GM21723 (cell line): ENCODE results near the gene CLEC20A.
A peak's percentile ranks its signal among the peaks of the same experiment; 100 is the strongest.

Experiments used
- ATAC-seq: cut with Tn5 transposase; IDR thresholded peaks from one replicate; pipeline ENCODE4 v1.9.1; 2021; ENCODE audit warnings: mild to moderate bottlenecking, moderate library complexity; ENCODE audit not compliant: unreplicated experiment

The CLEC20A gene

DNA sequence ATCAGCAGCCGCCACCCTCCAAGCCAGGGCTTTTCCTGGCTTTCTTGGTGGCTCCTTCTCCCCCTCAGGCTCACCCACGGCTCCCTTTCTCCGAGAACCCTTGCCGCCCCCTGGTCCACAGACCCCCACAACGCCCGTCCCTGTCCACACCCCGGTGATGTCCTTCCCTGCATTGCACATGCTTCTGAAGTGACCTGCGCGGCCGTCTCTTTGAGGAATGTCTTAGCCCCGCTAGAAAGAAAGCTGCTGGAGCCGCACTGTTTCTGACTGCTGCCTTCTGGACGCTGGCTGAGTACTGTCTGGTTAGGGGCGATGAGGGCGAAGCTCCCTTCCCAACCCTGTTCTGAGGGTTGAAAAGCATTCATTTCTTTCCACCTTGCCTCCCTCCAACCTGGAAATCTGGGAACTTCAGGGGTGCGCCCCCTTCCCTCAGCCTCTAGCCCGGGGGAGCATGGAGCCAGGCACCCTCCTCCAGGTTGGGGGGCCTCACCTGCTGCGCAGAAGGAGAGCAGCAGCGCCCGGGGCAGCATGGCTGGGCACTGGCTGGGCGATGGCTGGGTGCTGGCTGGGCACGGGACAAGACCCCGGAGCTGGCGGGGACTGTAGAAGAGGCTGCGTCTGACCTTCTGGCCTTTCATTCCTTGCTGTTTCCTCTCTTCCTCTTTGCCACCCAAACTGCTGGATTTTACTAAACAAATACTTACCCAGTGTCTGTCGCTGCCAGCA, at the start of gene CLEC20A:
Gene CLEC20A (minus strand): TSS at position 555 of the 726 bp plus-strand sequence. CDS start 25 bp downstream, at position 530.
- no peak for ATAC-seq

DNA sequence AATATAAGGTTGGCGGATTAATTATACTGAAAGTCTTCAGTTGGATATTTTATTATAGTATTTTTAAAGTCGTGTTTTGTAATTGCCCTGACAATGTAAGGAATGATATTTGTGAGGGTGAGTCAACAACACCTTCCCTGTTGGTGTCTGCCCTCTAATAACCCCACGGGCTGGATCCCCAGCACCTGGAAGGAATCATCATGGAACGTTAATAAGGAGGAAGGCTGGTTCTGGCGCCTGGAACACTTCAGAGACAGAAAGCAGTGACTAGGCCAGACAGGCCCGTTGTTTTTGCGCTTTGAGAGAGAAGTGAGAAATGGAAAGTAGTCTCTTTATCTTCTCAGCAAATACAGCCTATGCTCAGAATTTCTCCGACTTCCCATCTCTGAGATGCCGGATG, 47.8 kb upstream of the CLEC20A start:
- ATAC-seq, result no peak

DNA sequence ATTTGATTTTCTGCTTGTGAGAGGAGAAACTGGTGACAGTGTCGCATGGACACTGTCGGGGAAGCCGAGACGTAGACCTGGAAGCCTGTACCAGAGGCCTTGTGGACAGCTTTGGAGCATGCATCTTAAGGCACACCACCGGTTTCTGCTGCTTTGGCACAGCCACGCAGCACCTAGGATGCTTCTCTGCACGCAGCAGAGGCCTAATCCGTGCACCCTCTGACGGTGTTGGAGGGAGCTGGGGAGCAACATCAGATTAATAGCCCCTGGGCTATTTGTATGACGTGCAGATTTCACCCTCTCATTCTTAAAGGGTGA, 46.5 kb upstream of the CLEC20A start:
- ATAC-seq, result peak; percentile 45

DNA sequence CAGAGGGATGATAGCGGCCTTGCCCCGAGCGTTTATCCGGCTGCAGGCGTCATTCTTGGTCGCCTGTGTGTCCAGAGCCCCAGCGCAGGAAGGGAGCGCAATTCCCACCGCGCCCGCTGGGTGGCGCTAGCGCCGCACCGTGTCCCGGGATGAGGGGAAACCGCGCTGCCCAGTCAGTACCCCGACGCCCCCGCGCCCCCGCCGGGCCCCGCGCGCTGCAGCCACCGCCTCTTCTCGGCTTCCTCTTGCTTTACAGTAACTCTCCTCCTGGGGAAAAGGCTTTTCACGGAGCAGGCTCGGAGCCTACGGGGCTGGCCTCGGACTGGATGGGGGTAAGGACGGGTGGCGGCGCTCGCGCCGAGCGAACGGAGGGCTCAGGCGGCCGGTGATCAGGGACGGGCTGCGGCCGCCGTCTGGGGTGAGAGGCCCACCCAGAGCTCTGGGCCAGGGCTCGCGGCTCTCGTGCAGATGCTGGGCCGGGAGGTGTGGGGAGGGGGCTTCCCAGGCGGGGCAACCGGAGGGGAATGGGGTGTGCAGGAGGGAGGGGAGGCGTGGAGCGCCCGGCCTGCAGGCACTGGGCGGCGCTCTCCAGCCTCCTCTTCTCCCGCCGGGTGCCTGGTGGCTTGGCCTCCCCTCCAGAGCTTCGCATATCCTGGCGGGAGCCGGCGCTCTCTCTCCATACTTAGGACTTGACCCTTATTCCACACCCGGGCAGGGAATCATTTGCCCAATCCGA, 46.0 kb upstream of the CLEC20A start:
- ATAC-seq, result peak; percentile 75

DNA sequence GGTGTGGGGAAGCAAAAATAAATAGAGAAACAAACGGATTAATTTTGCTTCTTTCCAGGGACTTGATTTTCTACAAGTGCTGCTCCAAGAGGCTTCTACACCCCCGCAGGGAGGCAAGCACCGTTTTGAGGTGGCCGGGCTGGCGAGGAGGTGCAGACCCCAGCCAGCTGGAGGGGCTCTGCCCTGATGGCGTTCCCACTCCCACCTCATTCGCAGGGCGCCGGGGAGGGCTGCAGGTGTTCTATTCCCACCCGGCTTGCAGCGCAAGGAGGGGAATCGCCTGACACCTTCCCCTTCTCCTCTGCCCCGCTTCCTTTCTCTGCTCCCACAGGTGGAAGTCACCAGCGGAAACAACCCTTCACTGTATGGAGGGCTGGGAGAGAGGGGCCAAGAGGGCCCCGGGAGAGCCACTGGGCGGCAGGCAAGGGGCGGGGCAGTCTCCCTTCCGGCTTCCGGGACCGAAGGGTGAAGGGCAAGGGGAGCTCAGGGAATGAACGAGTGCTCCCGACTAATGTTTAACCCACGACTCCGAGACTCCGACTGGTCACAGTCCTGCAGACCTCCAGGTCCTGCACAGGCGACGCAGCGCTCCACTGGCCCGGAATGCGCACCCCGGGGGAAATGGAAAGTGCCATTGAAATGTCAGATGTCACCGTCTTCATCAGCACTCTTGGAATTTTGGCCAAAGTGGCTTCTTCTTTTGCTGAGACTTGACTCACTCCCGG, 45.2 kb upstream of the CLEC20A start:
- peak; percentile 57 for ATAC-seq

DNA sequence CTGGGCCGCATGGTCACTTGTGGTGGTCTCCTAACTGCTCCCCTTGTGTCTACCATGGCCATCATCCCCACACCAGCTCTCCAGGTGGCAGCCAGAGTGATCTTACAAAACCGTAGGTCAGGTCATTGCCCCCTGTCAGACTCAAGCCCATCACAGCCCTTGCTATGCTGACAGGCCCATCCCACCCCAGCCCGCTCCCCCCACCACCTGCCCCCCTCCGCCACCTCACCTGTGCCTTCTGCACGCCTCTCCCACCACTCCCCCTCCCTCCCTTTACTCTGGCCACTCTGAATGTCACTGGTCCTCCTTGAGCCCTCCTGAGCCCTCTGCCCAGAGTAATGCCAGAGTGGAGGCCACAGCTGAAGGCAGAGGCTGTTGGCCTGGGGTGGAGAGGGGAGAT, 44.6 kb upstream of the CLEC20A start:
- no peak for ATAC-seq

DNA sequence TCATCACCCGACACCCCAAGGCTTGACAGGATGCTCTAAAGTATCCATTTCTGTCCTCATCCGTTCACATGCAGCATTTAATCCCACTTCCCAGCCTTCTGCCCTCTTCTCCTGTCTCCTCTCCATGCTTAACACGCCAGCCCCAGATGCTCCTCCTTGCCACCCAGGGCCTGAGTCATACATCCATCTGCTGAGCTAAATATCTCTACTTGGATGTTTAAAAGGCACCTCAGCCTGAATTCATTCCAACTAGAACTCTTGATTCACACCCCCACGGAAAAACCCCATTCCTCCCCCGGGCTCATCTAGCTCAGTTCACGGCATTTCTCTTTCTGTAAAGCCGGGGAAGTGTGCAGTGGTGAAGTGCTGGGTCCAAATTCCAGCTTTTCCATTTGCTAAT, 43.9 kb upstream of the CLEC20A start:
- ATAC-seq, result no peak

DNA sequence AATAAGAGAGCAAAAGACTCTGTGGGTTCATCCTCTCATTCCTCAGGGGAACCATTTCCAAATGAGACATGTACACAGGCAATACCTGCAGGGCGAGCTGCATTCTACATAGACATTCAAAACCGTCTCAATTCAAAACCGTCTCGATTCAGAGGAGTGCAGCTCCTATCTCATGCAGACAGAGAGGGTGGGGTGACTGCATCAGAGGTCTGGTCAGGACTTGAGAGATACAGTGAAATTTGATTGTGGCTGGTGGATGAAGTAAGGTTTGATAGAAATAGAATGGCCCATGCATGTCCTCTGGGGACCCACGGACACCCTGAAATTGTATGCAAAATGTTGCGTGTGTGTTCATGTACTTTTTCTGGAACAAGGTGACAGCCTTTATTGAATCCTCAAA, 43.4 kb upstream of the CLEC20A start:
- no peak for ATAC-seq

DNA sequence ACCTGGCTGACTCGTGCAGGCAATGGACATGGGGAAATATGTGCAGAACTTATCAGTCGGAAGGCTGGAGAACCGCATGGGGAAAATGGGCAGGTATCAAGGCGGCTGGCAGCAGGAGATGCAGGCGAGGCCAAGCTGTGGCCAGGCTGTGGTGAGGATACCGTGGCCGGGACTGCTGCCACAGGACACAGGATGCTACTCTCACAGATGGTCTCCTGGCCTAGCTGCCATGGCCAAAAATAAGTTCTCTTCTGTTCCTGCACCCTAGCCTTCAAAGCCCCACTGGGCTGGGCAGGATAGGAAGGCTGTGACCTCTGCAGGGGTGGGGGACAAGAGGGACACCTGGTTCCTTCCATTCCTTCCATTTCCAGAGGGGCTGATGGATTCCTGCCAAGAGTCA, 42.5 kb upstream of the CLEC20A start:
- no peak for ATAC-seq

DNA sequence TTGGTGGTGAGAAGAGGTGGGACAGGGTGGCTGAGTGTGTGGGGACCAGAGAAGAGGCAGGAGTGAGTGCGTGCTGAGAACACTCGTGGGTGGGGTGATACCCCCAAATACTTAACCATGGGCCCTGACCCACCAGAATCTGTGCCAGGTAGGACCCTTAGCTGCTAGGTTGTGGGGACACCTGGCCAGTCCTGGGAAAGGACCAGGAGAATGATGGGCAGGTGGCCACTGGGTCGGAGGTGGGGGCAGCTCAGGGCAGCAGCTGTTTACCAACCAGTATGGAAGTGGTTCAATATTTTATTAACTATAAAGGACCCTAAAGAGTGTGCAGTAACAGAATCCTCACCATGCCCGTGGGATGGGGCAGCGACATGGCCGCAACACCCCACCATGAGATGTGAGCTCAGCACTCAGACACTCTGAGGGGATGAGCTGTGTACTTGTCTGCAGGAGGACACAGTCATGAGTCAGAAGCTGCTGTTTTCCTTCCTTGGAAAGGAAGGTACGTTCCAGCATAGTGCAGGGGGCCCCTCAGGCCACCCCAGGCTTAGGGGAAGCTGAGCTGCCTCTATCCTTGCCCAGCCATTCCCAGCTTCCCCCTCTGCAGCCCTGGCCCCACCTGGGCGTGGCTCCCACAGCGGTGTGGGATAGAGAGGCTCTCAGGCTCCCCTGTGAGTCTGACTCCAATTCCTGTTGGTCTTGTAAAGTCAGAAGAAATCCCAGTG, 41.6 kb upstream of the CLEC20A start:
- no peak for ATAC-seq

DNA sequence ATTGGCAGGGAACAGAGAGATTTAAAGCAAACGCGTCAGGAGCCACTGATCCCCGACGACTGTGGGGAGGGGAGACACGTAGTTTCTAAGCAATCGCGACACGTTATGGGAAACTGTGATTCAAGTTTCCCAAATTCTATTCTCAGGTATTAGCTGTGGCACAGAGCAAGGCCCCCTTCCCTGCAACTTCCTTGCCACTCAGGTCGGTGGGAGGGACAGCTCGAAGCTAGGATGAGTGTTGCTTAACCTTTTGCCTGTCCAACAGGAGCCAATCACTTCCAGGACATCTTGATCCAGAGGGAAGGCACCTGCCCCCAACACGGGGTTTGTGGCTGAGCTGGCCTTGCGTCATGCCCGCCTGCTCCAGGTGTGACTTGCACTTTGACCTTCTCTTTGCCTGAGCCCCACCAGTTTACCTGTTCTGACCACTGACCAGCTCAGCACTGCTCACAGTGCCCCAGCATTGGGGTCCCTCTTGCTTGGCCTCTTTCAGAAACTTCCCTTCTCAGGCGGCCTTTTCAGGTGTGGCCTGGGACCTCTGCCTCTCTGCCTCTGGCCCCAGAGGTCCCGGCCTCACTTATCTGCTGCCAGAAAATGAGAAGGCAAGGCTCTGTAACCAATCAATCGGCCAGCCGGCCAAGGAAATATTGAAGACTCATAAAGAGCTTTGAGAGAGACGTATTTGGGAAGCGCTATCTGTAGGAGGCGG, 40.8 kb upstream of the CLEC20A start:
- ATAC-seq, result no peak

DNA sequence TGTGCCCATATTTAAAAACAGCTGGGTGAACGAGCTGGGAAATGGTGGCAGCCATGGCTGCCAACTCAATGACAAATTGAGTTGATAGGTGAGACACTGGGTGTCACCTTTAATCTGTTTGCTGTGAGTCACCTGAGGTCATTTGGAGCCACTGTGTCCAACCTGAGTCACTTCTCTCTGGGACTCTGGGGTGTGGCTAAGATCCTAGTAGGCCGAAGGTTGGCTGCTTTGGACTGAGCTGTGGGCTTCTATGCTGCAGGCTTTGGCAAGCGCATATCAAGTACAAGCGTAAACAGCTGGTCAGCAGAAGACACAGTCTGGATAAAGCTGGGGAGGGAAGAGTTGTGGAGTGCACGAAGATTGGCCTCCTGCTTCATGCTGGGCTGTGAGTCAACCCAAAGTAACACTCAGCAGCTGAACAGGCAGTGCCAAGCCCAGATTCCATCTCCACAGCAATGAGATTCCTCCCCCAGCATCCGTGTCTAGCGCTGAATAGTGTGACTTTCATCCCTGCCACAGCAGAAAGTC, 40.1 kb upstream of the CLEC20A start:
- no peak for ATAC-seq

DNA sequence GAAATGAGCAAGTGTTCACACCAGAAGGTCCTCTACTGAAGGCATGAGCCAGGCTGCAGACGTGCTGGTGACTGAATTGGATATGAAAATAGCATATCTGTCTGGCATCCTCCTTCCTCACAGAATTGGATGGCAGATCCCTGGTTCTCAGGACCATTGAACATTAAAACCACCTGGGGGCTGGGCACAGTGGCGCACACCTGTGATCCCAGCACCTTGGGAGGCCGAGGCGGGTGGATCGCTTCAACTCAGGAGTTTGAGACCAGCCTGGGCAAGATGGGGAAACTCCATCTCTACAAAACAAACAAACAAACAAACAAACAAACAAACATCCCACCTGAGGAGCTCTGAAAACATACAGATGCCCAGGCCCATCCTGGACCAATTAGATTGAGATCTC, 39.6 kb upstream of the CLEC20A start:
- ATAC-seq, result no peak

DNA sequence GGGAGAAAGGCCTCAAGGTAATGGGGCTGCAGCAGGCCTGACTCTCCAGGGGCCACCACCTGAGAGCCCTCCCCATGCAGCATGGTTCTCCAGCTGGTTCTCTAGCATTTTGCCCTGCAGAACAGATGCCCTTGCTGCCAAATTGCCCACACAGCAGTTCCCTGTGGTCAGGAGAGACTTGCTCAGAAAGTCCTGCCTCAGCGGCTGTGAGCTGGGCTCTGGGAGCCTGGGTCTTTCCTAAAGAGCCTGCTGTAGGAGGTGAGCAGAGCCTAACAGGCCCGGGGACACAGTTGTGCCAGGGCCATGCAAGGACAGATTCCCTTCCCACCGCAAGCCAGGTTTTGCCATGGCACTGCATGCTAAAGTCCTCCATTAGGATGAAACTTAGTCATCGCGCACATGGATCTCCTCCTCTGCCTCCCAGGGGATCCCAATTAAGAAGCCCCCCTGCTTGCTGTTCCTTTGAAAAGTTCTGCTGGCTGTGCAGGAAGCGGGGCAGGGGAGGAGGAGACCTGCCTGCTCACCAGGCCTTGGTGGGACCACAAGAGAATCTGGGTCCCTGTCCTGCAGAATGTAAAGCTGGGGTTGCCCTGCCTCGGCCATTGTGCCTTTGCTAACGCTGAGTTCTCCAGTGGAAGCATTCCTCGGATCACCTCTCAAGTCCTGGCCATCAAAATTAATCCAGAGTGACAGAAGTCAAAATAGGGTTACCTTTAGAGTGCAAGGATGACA, 37.5 kb upstream of the CLEC20A start:
- ATAC-seq, result no peak

DNA sequence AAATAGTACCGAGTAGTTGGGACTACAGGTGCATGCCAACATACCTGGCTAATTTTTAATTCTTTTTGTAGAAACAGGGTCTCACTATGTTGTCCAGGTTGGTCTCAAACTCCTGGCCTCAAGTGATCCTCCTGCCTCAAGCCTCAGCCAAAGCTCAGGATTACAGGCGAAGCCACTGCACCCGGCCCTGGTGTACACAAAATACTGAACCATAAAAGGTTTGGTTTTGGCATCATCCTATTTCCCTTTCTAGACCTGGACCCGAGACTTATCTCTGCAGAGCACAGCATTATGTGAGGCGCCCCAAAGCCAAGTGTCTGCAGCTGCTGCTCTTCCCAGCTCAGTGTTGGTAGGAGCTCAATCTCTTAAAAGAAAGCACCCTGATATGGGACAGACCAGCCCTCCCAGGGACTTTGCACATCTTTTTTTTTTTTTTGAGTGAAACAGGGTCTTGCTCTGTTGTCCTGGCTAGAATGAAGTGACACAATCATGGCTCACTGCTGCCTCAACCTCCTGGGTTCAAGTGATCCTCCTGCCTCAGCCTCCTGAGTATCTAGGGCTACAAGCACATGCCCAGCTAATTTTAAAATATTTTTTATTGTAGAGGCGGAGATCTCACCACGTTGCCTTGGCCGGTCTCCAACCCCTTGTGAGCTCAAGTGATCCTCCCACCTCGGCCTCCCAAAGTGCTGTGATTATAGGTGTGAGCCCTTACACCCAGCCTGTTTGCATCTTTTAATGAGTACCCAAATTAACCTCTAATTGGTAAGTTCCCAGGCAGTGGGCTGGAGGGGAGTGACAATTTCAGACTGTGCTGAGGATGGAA, 36.6 kb upstream of the CLEC20A start:
- ATAC-seq, result no peak

DNA sequence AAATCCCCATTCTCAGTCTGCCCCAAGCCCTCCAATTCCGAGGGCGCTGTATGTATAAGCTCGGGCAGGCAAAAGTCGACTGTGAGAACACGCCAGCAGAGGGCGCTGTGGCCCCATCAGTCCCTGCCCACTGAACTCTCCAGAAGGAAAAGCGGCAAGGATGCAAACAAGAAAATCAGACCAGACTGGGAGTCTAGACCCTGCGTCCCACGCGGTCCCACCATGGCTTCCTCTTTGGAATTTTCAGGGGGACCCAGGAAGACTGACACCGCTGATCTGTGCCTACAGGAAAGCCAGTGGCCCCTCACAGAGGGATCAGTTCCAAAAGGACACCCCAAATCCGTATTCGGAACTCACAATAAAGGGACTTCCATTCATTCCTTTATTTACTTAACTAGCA, 35.6 kb upstream of the CLEC20A start:
- peak; percentile 83 for ATAC-seq

DNA sequence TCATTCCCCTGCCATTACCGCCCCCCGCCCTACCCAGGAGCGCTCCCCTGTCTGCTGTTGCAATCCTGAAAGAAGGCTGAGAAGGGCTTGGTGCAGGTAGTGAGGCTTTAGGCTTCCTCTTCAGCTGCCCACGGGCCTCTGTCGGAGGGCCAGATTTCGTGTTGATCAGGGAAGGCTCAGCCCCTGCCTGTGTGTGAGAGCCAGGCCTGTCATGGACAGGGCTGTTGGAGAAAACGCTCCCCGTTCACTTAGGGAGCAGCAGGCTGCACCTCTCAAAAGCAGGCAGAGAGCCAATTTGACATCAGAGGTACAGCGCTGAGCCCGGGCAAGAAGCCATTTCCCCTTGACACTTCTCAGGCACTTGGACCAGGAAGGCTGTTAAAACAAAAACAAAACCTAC, 35.1 kb upstream of the CLEC20A start:
- peak; percentile 12 for ATAC-seq

DNA sequence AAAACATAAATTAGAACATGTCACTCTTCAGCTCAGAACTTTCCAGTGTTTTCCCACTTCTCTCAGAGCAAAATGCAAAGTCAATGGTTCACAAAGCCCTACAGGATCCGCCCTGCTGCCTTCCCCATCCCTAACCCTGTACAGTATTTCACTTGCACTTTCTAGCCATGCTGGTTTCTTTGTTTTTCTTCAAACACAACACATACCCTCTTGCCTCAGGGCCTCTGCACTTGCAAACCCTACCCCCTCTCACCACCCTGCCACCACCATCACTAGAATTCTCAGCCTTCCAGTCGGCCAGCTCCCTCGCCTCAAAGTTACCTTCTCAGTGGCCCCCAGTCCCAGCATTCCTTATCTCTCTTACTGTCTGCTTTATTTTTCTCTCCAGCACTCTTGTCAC, 33.7 kb upstream of the CLEC20A start:
- ATAC-seq, result no peak

DNA sequence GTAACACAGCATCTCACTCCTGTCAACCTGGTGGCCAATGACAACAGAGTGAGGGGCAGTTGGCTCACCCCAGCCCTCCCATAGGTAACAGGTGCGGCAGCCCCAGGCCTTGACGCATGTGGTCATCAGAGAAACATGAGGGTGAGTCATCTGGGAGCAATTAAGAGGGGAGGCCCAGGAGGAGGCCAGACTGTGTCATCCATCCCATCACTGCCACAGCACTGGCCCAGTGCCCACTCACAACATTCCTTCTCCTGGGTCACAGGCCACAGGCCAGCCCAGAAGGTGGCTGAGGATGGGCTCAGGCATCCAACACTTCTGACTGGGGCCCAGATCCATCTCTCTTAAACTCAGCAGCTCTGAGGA, 33.3 kb upstream of the CLEC20A start:
- ATAC-seq, result no peak
